GM12872 (cell line): ENCODE results near the gene SRCIN1.

ENCODE experiments used
- TF ChIP-seq, protein P1 (sequence below): IDR thresholded peaks from 3 replicates; pipeline ENCODE4 v1.5.1; 2011; ENCODE audit warnings: low read depth, mild to moderate bottlenecking, low read length, moderate library complexity; ENCODE audit not compliant: insufficient read depth

SRCIN1 gene

DNA sequence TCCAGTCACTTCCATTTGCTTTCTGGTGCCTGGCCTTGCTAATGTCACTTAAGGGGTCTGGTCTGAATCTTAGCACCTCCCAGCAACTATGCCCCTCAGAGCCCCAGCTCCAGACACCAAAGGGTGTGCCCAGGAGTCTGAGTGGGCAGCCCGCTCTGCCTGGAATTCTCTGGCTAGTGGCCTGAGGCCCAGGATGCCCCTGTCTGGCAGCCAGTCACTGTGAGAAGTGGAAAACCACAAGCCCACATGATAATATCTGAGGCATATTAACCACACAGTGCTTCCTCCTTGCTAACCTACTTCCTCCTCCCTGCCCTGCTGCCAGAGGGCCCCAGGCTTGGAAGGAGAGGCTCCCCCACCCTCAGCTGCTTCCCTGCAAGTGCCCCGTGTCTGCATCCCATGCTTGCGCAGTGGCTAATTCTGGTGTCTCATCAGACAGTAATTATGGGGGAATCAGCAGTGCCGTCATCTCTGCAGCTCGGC is 14.0 kb downstream of the SRCIN1 start:
- TF ChIP-seq, protein P1, sequence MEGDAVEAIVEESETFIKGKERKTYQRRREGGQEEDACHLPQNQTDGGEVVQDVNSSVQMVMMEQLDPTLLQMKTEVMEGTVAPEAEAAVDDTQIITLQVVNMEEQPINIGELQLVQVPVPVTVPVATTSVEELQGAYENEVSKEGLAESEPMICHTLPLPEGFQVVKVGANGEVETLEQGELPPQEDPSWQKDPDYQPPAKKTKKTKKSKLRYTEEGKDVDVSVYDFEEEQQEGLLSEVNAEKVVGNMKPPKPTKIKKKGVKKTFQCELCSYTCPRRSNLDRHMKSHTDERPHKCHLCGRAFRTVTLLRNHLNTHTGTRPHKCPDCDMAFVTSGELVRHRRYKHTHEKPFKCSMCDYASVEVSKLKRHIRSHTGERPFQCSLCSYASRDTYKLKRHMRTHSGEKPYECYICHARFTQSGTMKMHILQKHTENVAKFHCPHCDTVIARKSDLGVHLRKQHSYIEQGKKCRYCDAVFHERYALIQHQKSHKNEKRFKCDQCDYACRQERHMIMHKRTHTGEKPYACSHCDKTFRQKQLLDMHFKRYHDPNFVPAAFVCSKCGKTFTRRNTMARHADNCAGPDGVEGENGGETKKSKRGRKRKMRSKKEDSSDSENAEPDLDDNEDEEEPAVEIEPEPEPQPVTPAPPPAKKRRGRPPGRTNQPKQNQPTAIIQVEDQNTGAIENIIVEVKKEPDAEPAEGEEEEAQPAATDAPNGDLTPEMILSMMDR, result no peak

DNA sequence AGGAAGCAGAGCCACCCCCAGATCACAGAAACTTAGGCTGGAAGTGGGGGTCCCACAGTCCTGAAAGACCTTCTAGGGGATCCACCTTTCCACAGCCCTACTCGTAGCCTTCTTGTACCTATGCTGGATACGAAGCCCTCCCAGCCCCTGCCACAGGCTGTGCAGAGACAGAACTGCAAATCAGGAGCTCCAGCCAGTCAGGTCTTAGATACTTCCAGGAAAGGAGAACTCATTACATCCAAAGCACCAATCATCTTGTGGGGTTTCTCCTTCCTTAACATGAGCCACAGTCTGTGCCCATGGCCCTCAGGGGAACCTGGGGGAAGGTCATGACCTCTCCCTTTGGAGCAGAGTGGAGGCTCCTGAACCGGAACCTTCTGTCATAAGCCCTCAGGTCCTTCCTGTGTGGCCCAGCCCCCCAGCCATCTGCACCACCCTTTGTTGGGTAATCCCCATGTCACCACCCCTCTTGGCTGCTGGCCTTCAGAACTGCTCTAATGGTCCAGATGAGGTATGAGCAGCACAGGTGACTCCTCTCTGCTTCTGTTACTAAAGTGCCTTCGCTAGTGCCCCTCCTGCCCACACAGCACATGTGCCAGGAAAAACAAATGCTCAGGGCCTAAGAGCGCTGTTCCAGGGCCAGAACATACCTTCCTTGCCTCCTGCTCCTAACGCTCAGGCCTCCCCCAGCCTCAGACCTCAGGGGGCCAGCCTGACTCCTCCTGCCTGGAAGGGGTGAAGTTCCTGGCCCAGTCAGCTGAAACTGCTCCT is 14.6 kb downstream of the SRCIN1 start:
- TF ChIP-seq, protein P1, result no peak

DNA sequence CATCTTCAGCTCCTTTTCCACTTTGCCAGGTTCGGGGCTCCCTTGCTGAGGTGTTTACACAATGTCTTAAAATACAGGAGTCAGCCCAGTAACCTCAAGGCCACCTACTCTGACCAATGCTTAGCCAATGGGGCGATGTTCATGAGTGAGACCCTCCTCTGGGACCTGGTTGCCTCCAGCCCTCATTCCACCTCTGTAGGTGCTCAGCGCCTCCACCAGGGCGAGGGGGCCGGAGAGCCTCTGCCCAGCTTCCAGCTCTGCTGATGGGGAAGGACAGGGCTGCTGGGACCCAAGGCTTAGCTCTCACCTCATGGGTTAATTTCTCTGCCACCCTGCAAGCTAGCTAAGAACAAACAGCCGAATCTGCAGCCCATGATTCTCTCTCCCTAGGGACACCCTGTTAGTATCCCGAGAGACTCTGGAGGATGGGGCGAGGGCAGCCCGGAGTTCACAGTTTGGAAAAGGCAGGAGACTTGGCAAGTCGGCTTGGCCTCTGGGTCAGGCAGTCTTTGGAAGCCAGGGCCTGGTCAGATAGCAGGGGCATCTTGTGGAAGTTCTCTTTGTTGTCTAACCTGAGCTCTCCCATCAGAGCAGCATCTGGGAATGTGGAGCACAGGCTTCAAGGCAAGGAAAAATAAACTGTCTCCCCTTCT is 16.2 kb downstream of the SRCIN1 start:
- TF ChIP-seq, protein P1, result no peak

DNA sequence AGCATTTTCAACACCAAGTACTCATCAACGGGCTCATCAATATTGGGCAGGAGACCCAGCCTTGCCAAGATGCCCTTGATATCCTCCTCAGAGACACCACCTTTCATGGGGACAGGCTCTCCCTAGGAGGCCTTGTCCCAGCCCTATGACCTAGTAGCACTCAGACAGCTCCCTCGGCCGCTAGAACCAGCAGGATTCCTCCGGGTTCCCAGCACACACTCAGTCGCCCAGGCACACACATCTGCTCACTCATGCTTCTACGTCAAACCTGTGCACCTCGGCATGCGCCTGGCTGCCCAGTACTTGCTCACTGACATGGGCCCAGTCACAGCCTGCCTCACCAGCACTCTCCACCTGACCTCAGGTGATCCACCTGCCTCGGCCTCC is 17.0 kb downstream of the SRCIN1 start:
- TF ChIP-seq, protein P1, result no peak

DNA sequence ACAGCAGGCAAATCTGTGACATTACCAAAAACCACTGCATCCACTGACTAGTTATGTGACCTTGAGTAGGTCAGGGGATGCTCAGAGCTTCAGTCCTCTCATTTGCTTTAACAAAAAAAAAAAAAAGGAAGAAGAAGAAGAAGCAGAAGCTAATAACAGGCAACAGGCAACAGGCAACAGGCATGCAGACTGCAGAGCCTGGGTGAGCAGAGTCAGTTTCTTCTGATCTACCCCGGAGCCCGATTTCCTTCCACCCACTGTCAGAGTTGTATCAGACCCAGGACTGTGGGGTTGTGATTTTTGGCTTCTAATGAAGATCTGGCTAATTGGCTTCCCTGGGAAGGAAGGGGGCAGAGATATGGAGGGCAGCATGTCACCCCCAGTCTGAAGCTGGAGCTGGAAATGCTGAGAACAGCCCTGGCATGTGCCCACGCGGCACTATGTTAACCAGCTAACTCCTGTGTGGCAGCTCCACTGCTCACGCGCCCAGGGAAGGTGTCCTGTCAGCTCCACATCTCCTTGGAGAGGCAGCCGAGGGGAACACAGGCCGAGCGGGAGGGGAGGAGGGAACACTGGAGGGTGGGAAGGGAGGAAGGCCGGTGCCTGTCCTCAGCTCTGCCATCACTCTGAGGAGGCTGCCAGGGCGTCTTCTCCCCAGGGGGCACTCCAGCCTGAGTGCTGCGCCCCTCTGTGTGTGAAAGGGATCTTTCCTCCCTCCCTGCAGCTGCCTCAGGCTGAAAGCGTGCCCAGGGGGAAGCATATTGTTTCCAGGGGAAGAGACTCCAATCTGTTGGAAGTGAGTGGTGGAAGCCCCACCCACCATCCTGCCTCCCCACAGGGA is 17.6 kb downstream of the SRCIN1 start:
- TF ChIP-seq, protein P1, result no peak

DNA sequence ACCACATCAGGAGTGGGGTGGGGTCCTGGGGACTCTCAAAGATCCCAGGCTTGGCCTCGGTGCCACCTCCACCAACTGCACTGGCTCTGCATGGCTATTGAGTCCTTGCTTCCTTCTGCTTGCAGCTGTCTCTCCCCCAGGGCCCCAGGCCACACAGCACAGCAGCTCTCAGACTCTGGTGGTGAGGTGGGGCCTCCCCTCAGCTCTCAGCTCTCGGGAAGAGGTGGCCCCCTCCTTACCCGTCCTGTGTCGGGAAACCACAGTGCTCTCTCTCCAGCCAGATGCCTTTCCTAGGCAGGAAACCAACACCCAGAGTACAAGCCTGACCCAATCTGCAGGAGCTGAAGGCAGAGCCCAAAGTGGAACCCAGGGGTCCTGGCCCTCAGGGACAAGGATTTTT is 18.5 kb downstream of the SRCIN1 start:
- TF ChIP-seq, protein P1, result no peak

DNA sequence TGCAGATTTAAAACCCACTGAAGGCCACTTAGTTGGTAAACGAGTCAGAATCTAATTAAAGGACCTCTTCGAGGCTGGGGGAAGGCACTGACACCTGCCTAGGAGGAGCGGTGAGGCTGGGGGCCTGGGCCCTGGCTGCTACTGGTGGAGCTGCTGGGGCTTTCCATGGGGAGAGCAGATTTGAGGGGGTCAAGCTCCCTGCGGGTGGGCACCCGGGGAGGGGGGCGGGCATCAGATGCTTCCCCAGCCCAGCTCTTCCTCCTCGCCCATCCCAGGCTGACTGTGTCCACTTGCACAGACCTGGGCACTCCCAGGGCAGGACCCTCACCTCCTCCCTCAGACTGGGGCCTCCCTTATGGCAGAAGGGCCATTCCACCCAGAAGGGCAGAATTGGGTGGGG is 19.0 kb downstream of the SRCIN1 start:
- TF ChIP-seq, protein P1, result no peak
